Liver (tissue), 9 donors: ENCODE measurements around the gene NSG1. TPM values are rescaled to one million over a fixed set of nuclear protein-coding genes. Genes with fewer than 3 reads are reported as not detected.

ENCODE experiments used
- DNase-seq: peaks from one replicate; pipeline ENCODE4 v3.0.0-alpha.2; 2017; ENCODE audit warnings: low spot score
- H3K27ac ChIP-seq, 2 donors: one replicate each; pipeline ENCODE4 v1.7.0; 2013; ENCODE audit warnings: inconsistent platforms in 2 of 2, low read length in 2 of 2, control low read depth in 1 of 2, low read depth in 1 of 2, mild to moderate bottlenecking in 1 of 2
- H3K27me3 ChIP-seq, 4 donors: one replicate each; pipeline versions ENCODE4 v1.6.1 to v1.7.0; 2013; ENCODE audit warnings: low read length in 3 of 4, inconsistent platforms in 1 of 4, mild to moderate bottlenecking in 1 of 4, moderate library complexity in 1 of 4; ENCODE audit not compliant: control insufficient read depth in 4 of 4, insufficient read depth in 4 of 4
- H3K36me3 ChIP-seq, 4 donors: one replicate each; pipeline versions ENCODE4 v1.6.1 to v1.7.0; 2013; ENCODE audit warnings: low read length in 3 of 4, mild to moderate bottlenecking in 3 of 4, low read depth in 1 of 4, moderate library complexity in 1 of 4; ENCODE audit not compliant: control insufficient read depth in 4 of 4, insufficient read depth in 3 of 4
- H3K4me1 ChIP-seq, 4 donors: one replicate each; pipeline versions ENCODE4 v1.6.1 to v1.7.0; 2013; ENCODE audit warnings: low read length in 3 of 4, mild to moderate bottlenecking in 3 of 4, moderate library complexity in 1 of 4; ENCODE audit not compliant: control insufficient read depth in 4 of 4, insufficient read depth in 4 of 4
- H3K4me3 ChIP-seq, 3 donors: one replicate each; pipeline versions ENCODE4 v1.6.1 to v1.7.0; 2013; ENCODE audit warnings: low read length in 3 of 3, control low read depth in 1 of 3, low read depth in 1 of 3, mild to moderate bottlenecking in 1 of 3
- H3K9ac ChIP-seq, 2 donors: one replicate each; pipeline ENCODE4 v1.7.0; 2013; ENCODE audit warnings: low read length in 2 of 2, mild to moderate bottlenecking in 2 of 2, moderate library complexity in 2 of 2, control low read depth in 1 of 2, low read depth in 1 of 2
- H3K9me3 ChIP-seq, 4 donors: one replicate each; pipeline versions ENCODE4 v1.6.1 to v1.7.0; 2013; ENCODE audit warnings: low read length in 3 of 4; ENCODE audit not compliant: control insufficient read depth in 4 of 4
- EGR1 ChIP-seq, 2 donors: IDR thresholded peaks; 2 replicates each; pipeline ENCODE4 v1.6.1; 2016 to 2018; ENCODE audit warnings: antibody characterized with exemption in 2 of 2, low read depth in 2 of 2
- FOXA1 ChIP-seq: IDR thresholded peaks from 2 replicates; pipeline ENCODE4 v1.6.1; 2016; ENCODE audit warnings: antibody characterized with exemption
- GABPA ChIP-seq, 2 donors: IDR thresholded peaks in 1 of 2; conservative IDR thresholded peaks in 1 of 2; 2 replicates each; pipeline ENCODE4 v1.6.1; 2016; ENCODE audit warnings: antibody characterized with exemption in 2 of 2, mild to moderate bottlenecking in 1 of 2, moderate library complexity in 1 of 2
- HNF4A ChIP-seq, 2 donors: conservative IDR thresholded peaks; 2 replicates each; pipeline ENCODE4 v1.6.1; 2016; ENCODE audit warnings: antibody characterized with exemption in 2 of 2, mild to moderate bottlenecking in 2 of 2
- HNF4G ChIP-seq: IDR thresholded peaks from 2 replicates; pipeline ENCODE4 v1.6.1; 2016; ENCODE audit warnings: antibody characterized with exemption
- NR2F2 ChIP-seq: IDR thresholded peaks from 2 replicates; pipeline ENCODE4 v1.6.1; 2016; ENCODE audit warnings: antibody characterized with exemption
- RAD21 ChIP-seq, 2 donors: IDR thresholded peaks; 2 replicates each; pipeline ENCODE4 v1.6.1; 2016; ENCODE audit warnings: antibody characterized with exemption in 2 of 2, mild to moderate bottlenecking in 2 of 2
- RXRA ChIP-seq, 2 donors: IDR thresholded peaks; 2 replicates each; pipeline ENCODE4 v1.6.1; 2017 to 2018; ENCODE audit warnings: antibody characterized with exemption in 2 of 2, mild to moderate bottlenecking in 1 of 2
- SP1 ChIP-seq: IDR thresholded peaks from 2 replicates; pipeline ENCODE4 v1.6.1; 2018; ENCODE audit warnings: antibody characterized with exemption, mild to moderate bottlenecking
- TAF1 ChIP-seq: conservative IDR thresholded peaks from 2 replicates; pipeline ENCODE4 v1.6.1; 2016; ENCODE audit warnings: antibody characterized with exemption, mild to moderate bottlenecking
- YY1 ChIP-seq: IDR thresholded peaks from 2 replicates; pipeline ENCODE4 v1.6.1; 2016; ENCODE audit warnings: antibody characterized with exemption, mild to moderate bottlenecking
- WGBS: extraction: QIAGEN DNeasy Blood & Tissue Kit; methylation state at CpG from one replicate; pipeline ENCODE4 v1.1.7; 2013; 5-methylcytosine and 5-hydroxymethylcytosine counted together
- polyA plus RNA-seq, 2 donors: library from polyadenylated mRNA; stranded (reverse) in 1 of 2; unstranded in 1 of 2; fragments of 200-250 nt in 1 of 2; fragments of >200 nt in 1 of 2; fragmentation: Nextera tagmentation in 1 of 2; extraction: Ambion mirVana in 1 of 2; gene quantifications; one replicate each; pipeline versions ENCODE4 v1.2.1 to v1.2.3, GENCODE V29; 2013 to 2015
- total RNA-seq, 2 donors: library from RNA; depleted of rRNA; stranded (reverse); fragments of >200 nt; gene quantifications; one replicate each; pipeline ENCODE4 v1.2.3, GENCODE V29; 2014
- TF ChIP-seq, protein P1 (sequence below): IDR thresholded peaks from 2 replicates; pipeline ENCODE4 v1.6.1; 2016; ENCODE audit warnings: antibody characterized with exemption
- TF ChIP-seq, protein P2 (sequence below): IDR thresholded peaks from 2 replicates; pipeline ENCODE4 v1.6.1; 2016; ENCODE audit warnings: antibody characterized with exemption
- TF ChIP-seq, protein P3 (sequence below): fragments of 150-350 bp; IDR thresholded peaks from 2 replicates; pipeline ENCODE4 v1.5.1; 2017; ENCODE audit warnings: improper control_type of control experiment, low read depth, low read length; ENCODE audit not compliant: missing input control
- TF ChIP-seq, protein P4 (sequence below): IDR thresholded peaks from 2 replicates; pipeline ENCODE4 v1.6.1; 2016; ENCODE audit warnings: antibody characterized with exemption, mild to moderate bottlenecking
- TF ChIP-seq, protein P5 (sequence below): IDR thresholded peaks from 2 replicates; pipeline ENCODE4 v1.6.1; 2016; ENCODE audit warnings: antibody characterized with exemption
- donor health status: healthy.
- donor health status: healthy.
- donor health status: healthy.
- donor health status: healthy.
- donor health status: healthy.

NSG1 gene
- total and polyA plus RNA-seq, 4 donors, result under 0.01 to 0.33 (median 0.13) TPM

DNA sequence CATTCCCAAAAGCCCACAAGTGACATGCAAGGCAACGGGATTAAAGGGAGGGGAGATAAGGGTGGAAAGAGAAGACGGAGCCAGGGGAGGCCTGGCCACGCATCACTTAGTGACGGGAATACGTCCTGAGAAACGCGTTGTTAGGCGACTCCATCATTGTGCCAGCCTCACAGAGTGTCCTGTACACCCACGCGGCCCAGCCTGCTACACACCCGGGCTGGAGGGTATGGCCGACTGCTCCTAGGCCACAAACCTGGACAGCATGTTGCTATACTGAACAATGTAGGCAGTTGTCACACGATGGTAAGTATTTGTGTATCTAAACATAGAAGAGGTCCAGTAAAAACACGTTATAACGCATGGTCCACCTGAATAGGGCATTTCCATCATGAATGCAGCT, 23.4 kb downstream of the NSG1 start:
- Histone ChIP-seq H3K27me3 (no peaks in the 10 kb centered on the region), H3K9ac (no peak overlapping the region), H3K36me3 (no peaks in the 10 kb centered on the region), H3K4me3 (no peak overlapping the region), H3K9me3 (no peaks in the 10 kb centered on the region), H3K4me1 (no peaks in the 10 kb centered on the region), H3K27ac (no peak overlapping the region)
- DNase-seq, result no peak
- WGBS, result 89% methylated on average over 15 of the region's 15 CpGs
- TF ChIP-seq, protein P1, sequence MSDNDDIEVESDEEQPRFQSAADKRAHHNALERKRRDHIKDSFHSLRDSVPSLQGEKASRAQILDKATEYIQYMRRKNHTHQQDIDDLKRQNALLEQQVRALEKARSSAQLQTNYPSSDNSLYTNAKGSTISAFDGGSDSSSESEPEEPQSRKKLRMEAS, result no peak
- TF ChIP-seq YY1 (no peak), RXRA (IDR thresholded peaks at IDR 0.05) (no peak)
- TF ChIP-seq, protein P2, sequence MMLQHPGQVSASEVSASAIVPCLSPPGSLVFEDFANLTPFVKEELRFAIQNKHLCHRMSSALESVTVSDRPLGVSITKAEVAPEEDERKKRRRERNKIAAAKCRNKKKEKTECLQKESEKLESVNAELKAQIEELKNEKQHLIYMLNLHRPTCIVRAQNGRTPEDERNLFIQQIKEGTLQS, result no peak

DNA sequence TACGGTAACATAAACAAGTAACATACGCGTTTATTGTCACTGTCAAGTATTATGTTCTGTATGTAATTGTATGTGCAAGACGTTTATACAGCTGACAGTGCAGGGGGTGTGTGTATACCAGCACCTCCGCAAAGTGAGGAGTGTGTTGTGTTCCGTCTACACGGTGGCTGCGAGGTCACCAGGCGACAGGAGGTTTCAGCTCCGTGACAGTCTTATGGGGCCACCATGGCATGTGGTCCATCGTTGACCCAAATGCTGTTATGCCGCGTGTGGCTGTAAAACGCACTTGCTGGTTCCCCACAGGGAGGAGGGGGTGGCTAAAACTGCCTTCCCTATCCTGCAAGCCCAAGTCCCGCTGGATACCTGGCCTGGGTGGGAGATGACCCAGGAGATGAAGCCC, 25.0 kb downstream of the NSG1 start:
- Histone ChIP-seq H3K27ac (no peak overlapping the region), H3K36me3 (peaks cover 0 to 1% (median 0%) of the 10 kb centered on the region in 4 donors), H3K4me1 (no peaks in the 10 kb centered on the region), H3K9me3 (no peaks in the 10 kb centered on the region), H3K4me3 (no peak overlapping the region), H3K9ac (no peak overlapping the region), H3K27me3 (no peaks in the 10 kb centered on the region)
- 90% methylated on average over 15 of the region's 15 CpGs for WGBS
- no peak for TF ChIP-seq RAD21 (IDR thresholded peaks at IDR 0.05)
- TF ChIP-seq, protein P3, sequence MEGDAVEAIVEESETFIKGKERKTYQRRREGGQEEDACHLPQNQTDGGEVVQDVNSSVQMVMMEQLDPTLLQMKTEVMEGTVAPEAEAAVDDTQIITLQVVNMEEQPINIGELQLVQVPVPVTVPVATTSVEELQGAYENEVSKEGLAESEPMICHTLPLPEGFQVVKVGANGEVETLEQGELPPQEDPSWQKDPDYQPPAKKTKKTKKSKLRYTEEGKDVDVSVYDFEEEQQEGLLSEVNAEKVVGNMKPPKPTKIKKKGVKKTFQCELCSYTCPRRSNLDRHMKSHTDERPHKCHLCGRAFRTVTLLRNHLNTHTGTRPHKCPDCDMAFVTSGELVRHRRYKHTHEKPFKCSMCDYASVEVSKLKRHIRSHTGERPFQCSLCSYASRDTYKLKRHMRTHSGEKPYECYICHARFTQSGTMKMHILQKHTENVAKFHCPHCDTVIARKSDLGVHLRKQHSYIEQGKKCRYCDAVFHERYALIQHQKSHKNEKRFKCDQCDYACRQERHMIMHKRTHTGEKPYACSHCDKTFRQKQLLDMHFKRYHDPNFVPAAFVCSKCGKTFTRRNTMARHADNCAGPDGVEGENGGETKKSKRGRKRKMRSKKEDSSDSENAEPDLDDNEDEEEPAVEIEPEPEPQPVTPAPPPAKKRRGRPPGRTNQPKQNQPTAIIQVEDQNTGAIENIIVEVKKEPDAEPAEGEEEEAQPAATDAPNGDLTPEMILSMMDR, result no peak
- TF ChIP-seq, protein P4, sequence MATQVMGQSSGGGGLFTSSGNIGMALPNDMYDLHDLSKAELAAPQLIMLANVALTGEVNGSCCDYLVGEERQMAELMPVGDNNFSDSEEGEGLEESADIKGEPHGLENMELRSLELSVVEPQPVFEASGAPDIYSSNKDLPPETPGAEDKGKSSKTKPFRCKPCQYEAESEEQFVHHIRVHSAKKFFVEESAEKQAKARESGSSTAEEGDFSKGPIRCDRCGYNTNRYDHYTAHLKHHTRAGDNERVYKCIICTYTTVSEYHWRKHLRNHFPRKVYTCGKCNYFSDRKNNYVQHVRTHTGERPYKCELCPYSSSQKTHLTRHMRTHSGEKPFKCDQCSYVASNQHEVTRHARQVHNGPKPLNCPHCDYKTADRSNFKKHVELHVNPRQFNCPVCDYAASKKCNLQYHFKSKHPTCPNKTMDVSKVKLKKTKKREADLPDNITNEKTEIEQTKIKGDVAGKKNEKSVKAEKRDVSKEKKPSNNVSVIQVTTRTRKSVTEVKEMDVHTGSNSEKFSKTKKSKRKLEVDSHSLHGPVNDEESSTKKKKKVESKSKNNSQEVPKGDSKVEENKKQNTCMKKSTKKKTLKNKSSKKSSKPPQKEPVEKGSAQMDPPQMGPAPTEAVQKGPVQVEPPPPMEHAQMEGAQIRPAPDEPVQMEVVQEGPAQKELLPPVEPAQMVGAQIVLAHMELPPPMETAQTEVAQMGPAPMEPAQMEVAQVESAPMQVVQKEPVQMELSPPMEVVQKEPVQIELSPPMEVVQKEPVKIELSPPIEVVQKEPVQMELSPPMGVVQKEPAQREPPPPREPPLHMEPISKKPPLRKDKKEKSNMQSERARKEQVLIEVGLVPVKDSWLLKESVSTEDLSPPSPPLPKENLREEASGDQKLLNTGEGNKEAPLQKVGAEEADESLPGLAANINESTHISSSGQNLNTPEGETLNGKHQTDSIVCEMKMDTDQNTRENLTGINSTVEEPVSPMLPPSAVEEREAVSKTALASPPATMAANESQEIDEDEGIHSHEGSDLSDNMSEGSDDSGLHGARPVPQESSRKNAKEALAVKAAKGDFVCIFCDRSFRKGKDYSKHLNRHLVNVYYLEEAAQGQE, result no peak
- TF ChIP-seq EGR1 (IDR thresholded peaks at IDR 0.05; ENCODE audit: low read depth in 2 of 2), result no peak
- no peak for TF ChIP-seq SP1
- TF ChIP-seq YY1, result no peak
- no peak for TF ChIP-seq TAF1
- TF ChIP-seq, protein P1, result no peak
- TF ChIP-seq, protein P5, sequence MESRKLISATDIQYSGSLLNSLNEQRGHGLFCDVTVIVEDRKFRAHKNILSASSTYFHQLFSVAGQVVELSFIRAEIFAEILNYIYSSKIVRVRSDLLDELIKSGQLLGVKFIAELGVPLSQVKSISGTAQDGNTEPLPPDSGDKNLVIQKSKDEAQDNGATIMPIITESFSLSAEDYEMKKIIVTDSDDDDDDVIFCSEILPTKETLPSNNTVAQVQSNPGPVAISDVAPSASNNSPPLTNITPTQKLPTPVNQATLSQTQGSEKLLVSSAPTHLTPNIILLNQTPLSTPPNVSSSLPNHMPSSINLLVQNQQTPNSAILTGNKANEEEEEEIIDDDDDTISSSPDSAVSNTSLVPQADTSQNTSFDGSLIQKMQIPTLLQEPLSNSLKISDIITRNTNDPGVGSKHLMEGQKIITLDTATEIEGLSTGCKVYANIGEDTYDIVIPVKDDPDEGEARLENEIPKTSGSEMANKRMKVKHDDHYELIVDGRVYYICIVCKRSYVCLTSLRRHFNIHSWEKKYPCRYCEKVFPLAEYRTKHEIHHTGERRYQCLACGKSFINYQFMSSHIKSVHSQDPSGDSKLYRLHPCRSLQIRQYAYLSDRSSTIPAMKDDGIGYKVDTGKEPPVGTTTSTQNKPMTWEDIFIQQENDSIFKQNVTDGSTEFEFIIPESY, result no peak
- TF ChIP-seq FOXA1, result no peak
- TF ChIP-seq NR2F2, result no peak
- TF ChIP-seq RXRA (IDR thresholded peaks at IDR 0.05), result no peak
- no peak for TF ChIP-seq GABPA (IDR thresholded peaks at IDR 0.05 in 1 of 2, conservative IDR thresholded peaks at IDR 0.05 in 1 of 2)
- no peak for TF ChIP-seq HNF4A (conservative IDR thresholded peaks at IDR 0.05)
- TF ChIP-seq, protein P2, result no peak
- no peak for TF ChIP-seq HNF4G
- no peak for DNase-seq
